ENCODE measurements around the gene FHIT. TPM values are rescaled to one million over a fixed set of nuclear protein-coding genes. Genes with fewer than 3 reads are reported as not detected.
"Not testable (repeated sequence)": the region's sequence is repeated elsewhere in the genome, so short reads cannot be mapped to it uniquely, and the experiment has no call there.

Gene FHIT
- total RNA-seq, 1 donor from 2014 or later = 7.9 TPM

GRCh38 chr3:61114316-61114953, 136.8 kb downstream of the FHIT start:
- DNase-seq (ENCODE audit: low spot score) = no peak

GRCh38 chr3:61111825-61112224, 139.4 kb downstream of the FHIT start:
- no peak for DNase-seq (ENCODE audit: low spot score)

GRCh38 chr3:61110576-61110975, 140.7 kb downstream of the FHIT start:
- DNase-seq (ENCODE audit: low spot score) = no peak

DNA sequence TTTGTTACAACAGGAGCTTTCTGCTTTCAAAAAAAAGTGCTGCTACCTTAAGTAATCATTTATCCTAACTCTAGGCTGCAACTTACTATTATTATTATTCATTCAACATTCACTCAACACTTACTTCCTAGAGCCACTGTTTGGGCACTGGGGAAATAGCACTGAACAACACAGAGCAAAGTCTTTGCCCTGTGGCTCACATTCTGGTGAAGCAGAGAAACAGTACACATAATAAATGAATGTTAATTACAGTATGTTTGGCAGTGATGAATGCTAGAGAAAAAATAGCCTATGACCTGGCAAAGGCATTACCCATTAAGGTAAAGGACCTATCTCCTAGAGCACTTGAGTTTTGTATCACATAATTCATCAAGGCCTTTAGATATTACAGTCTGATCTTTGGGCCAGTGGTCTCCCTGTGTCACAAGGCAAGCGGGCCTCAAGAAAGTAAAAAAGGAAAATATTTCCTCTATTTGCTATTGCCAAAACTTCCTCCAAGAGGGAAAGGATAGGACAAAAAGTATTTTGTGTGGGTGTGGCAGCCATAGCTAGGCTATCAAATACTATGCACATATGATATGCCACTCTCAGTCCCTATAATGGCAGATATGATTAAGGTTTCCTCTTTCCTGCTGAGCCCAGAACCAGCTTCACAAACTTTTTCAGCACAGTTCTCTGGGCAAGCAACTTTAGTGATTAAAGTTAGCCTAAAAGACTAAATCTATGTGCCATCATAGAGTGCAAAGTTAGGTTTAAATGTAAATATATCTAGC, 142.8 kb downstream of the FHIT start:
- no peak for DNase-seq (ENCODE audit: low spot score)

DNA sequence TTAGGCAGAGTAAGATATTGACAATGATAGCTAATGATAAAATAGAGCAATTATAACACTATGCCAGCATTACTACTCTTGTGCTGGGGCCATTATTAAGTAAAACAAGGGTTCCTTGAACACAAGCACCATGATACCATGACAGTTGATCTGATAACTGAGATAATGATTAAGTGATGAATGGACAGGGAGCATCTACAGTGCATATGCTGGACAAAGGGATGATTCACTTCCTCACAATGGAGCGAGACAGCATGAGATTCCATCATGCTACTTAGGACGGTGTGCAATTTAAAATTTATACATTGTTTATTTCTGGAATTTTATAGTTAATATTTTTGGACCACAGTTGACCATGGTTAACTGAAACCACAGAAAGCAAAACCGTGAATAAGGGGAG, 156.6 kb downstream of the FHIT start:
- no peak for DNase-seq (ENCODE audit: low spot score)

DNA sequence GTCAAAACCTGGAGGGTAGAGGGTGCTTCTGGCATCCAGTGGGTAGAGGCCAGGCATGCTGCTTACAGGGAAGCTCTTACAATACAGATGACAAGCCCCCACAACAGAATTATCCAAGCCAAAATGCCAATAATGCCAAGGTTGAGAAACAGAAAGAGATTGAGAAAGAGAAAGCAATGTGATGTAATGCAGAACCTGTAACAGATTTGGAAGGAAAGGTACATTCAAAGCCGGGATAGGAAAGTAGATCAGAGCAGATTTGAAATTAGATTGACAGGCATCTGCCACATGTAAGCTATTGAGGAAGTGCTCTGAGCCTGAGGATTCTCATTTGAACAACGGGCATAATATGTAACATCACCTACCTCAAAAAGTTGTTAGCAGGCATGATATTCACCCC, 157.9 kb downstream of the FHIT start:
- no peak for DNase-seq (ENCODE audit: low spot score)

GRCh38 chr3:61092870-61093269, 158.4 kb downstream of the FHIT start:
- DNase-seq (ENCODE audit: low spot score) = no peak

GRCh38 chr3:61090389-61091169, 160.7 kb downstream of the FHIT start:
- no peak for DNase-seq (ENCODE audit: low spot score)

- no peak for DNase-seq (ENCODE audit: low spot score)
These were observed 163.8 kb downstream of the FHIT start for GRCh38 chr3:61087465-61087864.

DNA sequence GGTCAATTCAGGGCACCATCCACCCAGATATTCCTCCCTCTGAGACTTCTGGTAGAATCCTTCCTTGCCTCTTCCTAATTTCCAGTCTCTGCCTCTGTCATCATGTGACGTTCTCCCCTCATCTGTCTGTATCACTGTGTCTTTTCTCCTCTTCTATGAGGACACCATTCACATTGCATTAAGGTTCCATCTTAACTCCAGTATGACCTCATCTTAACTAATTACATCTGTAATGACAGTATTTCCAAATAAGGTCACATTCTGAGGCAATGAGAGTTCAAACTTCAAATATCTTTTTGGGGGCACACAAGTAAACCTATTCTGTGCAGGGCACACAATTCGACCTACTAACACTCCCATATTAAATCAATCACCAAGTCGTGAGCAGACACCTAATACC, 169.7 kb downstream of the FHIT start:
- DNase-seq (ENCODE audit: low spot score) = no peak

- peak; percentile 12 for DNase-seq (ENCODE audit: low spot score)
These were observed 170.4 kb downstream of the FHIT start for GRCh38 chr3:61080737-61081445.

- DNase-seq (ENCODE audit: low spot score) = no peak
These were observed 173.1 kb downstream of the FHIT start for GRCh38 chr3:61078048-61078752.

DNA sequence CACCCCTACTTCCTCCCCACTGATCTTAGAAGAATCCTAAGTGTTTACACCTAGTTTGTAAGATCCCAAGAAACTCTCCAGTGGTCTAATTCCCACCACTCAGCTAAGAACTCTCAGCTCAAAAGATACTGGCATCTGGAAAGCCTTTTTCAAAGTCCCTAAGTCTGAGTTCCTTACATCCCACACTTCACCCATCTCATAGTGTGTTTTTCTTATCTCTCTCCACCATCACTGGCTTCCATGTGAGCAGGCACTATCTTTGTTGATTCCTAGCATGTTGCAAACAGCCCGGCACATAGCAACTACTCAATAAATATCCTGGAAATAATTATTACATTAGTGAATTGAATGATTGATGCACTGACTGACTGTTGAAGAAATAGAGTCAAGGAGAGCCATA, 173.7 kb downstream of the FHIT start:
- no peak for DNase-seq (ENCODE audit: low spot score)

GRCh38 chr3:61074783-61075182, 176.5 kb downstream of the FHIT start:
- no peak for DNase-seq (ENCODE audit: low spot score)

DNA sequence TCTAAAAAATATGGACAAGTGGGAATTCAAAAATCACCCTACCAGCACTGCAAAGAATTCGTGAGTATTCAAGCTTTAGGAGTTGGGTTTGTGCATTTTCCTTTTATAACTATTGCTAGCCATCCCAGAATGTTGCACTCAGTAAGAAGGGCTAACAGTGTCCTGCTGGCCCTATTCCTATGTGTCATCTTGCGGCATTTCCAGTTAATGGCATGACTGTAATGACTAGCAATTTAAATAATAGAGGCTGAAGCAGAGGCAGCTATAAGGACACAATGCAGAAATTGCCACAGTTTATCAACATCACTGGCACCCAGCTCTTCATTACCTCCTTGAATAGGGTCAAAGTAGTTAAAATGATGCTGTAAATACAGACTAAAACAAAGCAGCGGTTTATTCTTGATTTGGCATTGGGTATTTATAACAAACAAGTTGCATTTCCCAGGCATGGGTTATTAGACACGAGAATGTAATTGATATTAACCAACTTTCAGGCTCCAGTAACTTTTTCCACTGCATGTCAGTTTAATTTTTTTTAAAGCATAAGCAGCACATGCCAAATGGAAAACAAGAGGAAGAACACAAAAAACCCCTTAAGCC, 177.6 kb downstream of the FHIT start:
- DNase-seq (ENCODE audit: low spot score) = no peak

- DNase-seq (ENCODE audit: low spot score) = no peak
These were observed 183.2 kb downstream of the FHIT start for GRCh38 chr3:61068084-61068483.

DNA sequence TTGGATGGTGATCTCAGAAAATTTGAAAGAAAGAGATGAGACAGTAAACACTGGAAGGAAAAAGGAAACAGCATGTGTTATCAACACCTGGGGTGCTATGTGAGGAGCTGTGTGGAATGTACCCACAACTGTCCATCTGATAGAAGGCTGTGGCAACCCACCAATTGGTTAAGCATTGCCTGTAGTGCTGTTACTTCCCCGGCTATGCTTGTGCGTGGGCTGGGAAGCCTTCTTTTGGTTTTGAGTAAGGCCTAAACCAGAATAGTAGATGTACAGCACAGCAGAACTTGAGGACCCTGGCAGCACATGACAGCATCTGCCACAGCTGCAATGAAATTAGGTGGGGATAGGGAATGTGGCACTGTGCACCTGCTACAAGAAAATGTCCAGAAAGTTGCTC, 184.5 kb downstream of the FHIT start:
- DNase-seq (ENCODE audit: low spot score) = no peak

- DNase-seq (ENCODE audit: low spot score) = not testable (repeated sequence)
These were observed 185.0 kb downstream of the FHIT start for GRCh38 chr3:61066222-61066621.

GRCh38 chr3:61065451-61066011, 185.7 kb downstream of the FHIT start:
- DNase-seq (ENCODE audit: low spot score) = no peak

GRCh38 chr3:61061092-61061723, 190.0 kb downstream of the FHIT start:
- no peak for DNase-seq (ENCODE audit: low spot score)

Measured in umbilical cord (tissue), 2 donors.